GM19351 (cell line): ENCODE measurements around the gene SLC9B1.

Source experiments
- ATAC-seq: cut with Tn5 transposase; IDR thresholded peaks from one replicate; pipeline ENCODE4 v1.9.1; 2021; ENCODE audit warnings: mild to moderate bottlenecking, moderate library complexity; ENCODE audit not compliant: unreplicated experiment

SLC9B1 gene

GRCh38 chr4:103019308-103020124, at the start of gene SLC9B1:
Gene SLC9B1, minus strand, starts transcription at chr4:103019705. Its CDS starts 27,994 bp downstream, at chr4:102991711.
- ATAC-seq = peak; percentile 99

- ATAC-seq = no peak
Measured at GRCh38 chr4:103067841-103068547, 48.5 kb upstream of the SLC9B1 start.

- ATAC-seq = no peak
Measured at GRCh38 chr4:103060453-103061148, 41.1 kb upstream of the SLC9B1 start.

- ATAC-seq = no peak
Measured at GRCh38 chr4:103054030-103054429, 34.5 kb upstream of the SLC9B1 start.

GRCh38 chr4:103052779-103053178, 33.3 kb upstream of the SLC9B1 start:
- ATAC-seq = no peak

GRCh38 chr4:103052145-103052544, 32.6 kb upstream of the SLC9B1 start:
- ATAC-seq = no peak

- no peak for ATAC-seq
Measured at GRCh38 chr4:103050736-103051436, 31.4 kb upstream of the SLC9B1 start.

- ATAC-seq = peak; percentile 98
Measured at GRCh38 chr4:103046416-103047290, 27.1 kb upstream of the SLC9B1 start.

- no peak for ATAC-seq
Measured at GRCh38 chr4:103044183-103044582, 24.7 kb upstream of the SLC9B1 start.

GRCh38 chr4:103036169-103036568, 16.7 kb upstream of the SLC9B1 start:
- no peak for ATAC-seq

- peak; percentile 94 for ATAC-seq
Measured at GRCh38 chr4:103032574-103032973, 13.1 kb upstream of the SLC9B1 start.

GRCh38 chr4:103030791-103031190, 11.3 kb upstream of the SLC9B1 start:
- no peak for ATAC-seq

GRCh38 chr4:103029300-103029699, 9.8 kb upstream of the SLC9B1 start:
- no peak for ATAC-seq

- ATAC-seq = no peak
Measured at GRCh38 chr4:103026868-103027267, 7.4 kb upstream of the SLC9B1 start.

GRCh38 chr4:103024996-103025395, 5.5 kb upstream of the SLC9B1 start:
- ATAC-seq = no peak

GRCh38 chr4:103021120-103021519, 1.6 kb upstream of the SLC9B1 start:
- no peak for ATAC-seq

GRCh38 chr4:103018391-103019307, 856 bp downstream of the SLC9B1 start:
- ATAC-seq = no peak

GRCh38 chr4:103012551-103012950, 7.0 kb downstream of the SLC9B1 start:
- no peak for ATAC-seq

- no peak for ATAC-seq
Measured at GRCh38 chr4:103012060-103012459, 7.4 kb downstream of the SLC9B1 start.
